Mucosa of stomach (tissue), 1 donor: ENCODE data around the gene NEU3.

Source experiments
- H3K27me3 ChIP-seq: one replicate; pipeline ENCODE4 v1.7.0; 2013; ENCODE audit warnings: mild to moderate bottlenecking, low read length; ENCODE audit not compliant: control insufficient read depth, insufficient read depth
- H3K36me3 ChIP-seq: one replicate; pipeline ENCODE4 v1.7.0; 2013; ENCODE audit warnings: low read length; ENCODE audit not compliant: control insufficient read depth, insufficient read depth
- H3K4me1 ChIP-seq: one replicate; pipeline ENCODE4 v1.7.0; 2013; ENCODE audit warnings: mild to moderate bottlenecking, low read length; ENCODE audit not compliant: control insufficient read depth, insufficient read depth
- H3K4me3 ChIP-seq: one replicate; pipeline ENCODE4 v1.7.0; 2013; ENCODE audit warnings: low read length
- H3K9ac ChIP-seq: one replicate; pipeline ENCODE4 v1.7.0; 2013; ENCODE audit warnings: mild to moderate bottlenecking, low read length, moderate library complexity
- H3K9me3 ChIP-seq: one replicate; pipeline ENCODE4 v1.7.0; 2013; ENCODE audit warnings: mild to moderate bottlenecking, low read length, moderate library complexity; ENCODE audit not compliant: control insufficient read depth
- donor health status: Pancreatic carcinoma.

NEU3 gene

DNA sequence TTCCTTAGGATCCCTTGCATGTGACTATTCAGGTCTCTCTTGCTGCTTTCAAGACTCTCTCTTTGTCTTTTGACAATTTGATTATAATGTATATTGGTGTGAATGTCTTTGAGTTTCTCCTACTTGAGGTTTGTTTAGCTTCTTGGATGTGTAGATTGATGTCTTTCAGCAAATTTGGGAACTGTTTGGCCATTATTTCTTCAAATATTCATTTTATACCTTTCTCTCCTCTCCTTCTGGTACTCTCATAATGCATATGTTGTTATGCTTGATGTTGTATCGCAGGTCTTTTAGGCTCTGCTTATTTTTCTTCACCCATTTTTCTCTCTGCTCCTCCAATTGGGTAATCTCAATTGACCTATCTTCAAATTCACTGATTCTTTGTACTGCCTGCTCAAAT lies 63.7 kb downstream of the NEU3 start:
- H3K9me3 ChIP-seq, result no peaks in the 10 kb centered on the region
- H3K36me3 ChIP-seq, result no peaks in the 10 kb centered on the region
- H3K27me3 ChIP-seq, result no peaks in the 10 kb centered on the region
- no peak overlapping the region for H3K4me3 ChIP-seq
- H3K9ac ChIP-seq, result no peak overlapping the region
- H3K4me1 ChIP-seq, result no peaks in the 10 kb centered on the region

GRCh38 chr11:75055511-75055910 lies 66.8 kb downstream of the NEU3 start:
- Histone ChIP-seq H3K4me1 (no peaks in the 10 kb centered on the region), H3K4me3 (no peak overlapping the region), H3K36me3 (no peaks in the 10 kb centered on the region), H3K9ac (no peak overlapping the region), H3K27me3 (no peaks in the 10 kb centered on the region), H3K9me3 (no peaks in the 10 kb centered on the region)

GRCh38 chr11:75056814-75057213 lies 68.1 kb downstream of the NEU3 start:
- Histone ChIP-seq H3K9ac (no peak overlapping the region), H3K9me3 (no peaks in the 10 kb centered on the region), H3K4me3 (no peak overlapping the region), H3K36me3 (no peaks in the 10 kb centered on the region), H3K4me1 (no peaks in the 10 kb centered on the region), H3K27me3 (peaks cover 3% of the 10 kb centered on the region)

DNA sequence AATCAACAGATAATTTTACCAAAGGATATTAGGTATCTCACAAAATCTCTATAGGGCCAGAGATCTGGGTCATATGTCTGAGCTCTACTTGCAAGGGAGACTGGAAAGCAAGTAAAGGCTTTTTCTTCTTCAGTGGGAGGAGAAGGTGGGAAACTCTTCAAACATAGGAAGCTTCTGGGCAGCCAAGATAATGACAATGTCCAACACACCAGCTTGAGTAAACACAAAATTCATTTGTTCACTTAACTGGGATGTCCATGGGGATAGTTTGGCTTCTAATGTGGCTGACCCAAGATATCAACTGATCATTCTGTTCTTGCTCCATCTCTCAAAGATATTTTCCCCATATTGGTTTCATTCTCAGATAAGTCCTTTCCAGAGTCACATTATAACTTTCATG lies 70.6 kb downstream of the NEU3 start:
- Histone ChIP-seq H3K4me1 (no peaks in the 10 kb centered on the region), H3K9me3 (no peaks in the 10 kb centered on the region), H3K4me3 (no peak overlapping the region), H3K27me3 (peaks cover 5% of the 10 kb centered on the region), H3K9ac (no peak overlapping the region), H3K36me3 (no peaks in the 10 kb centered on the region)

DNA sequence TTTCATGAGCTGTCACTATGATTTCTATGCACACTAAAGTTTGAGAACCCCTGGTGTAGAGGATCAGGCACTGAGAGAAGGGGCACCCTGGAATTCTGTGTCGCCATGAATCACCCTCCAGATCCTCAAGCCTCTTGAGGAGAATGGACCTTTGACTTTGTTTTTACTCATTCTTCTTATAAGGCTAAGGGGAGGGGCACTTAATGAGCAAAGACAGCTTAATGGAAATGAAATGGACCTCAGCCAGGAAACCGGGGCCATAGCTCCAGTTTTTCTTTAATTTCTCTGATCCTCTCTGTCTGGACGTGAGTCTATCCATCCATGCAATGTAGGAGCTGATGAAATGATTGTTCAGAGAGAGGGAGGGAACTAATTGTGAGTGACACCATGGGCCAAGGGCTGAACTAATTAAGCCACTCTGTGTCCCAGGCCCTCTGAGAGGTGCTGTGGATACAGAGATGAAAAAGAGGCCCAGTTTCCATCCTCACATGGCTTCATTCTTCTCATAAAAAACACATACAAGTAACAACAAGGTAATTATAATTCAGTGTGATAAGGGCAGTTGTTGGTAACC lies 75.1 kb downstream of the NEU3 start:
- no peaks in the 10 kb centered on the region for H3K4me1 ChIP-seq
- no peak overlapping the region for H3K9ac ChIP-seq
- H3K27me3 ChIP-seq, result peaks cover 5% of the 10 kb centered on the region
- no peaks in the 10 kb centered on the region for H3K36me3 ChIP-seq
- no peaks in the 10 kb centered on the region for H3K9me3 ChIP-seq
- no peak overlapping the region for H3K4me3 ChIP-seq

DNA sequence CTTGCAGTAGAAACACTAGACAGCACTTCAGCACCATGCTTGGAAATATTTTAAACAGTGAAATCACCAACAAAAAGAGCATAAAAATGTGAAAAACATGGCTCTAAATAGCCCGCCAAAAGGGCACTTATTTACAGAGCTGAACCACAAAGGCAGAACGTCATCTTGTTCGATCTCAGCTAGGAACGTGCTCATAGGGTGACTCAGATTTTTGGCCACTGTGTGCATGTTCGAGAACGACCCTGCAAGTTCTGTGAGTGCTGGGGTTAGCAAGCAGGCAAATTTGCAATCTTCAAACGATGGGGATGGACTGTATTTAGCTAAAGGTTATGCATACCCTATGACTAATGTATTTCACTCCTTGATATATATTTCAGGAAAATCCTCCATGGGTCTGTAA lies 77.3 kb downstream of the NEU3 start:
- no peaks in the 10 kb centered on the region for H3K4me1 ChIP-seq
- H3K4me3 ChIP-seq, result no peak overlapping the region
- H3K36me3 ChIP-seq, result no peaks in the 10 kb centered on the region
- no peaks in the 10 kb centered on the region for H3K9me3 ChIP-seq
- no peak overlapping the region for H3K9ac ChIP-seq
- H3K27me3 ChIP-seq, result peaks cover 5% of the 10 kb centered on the region
